Mesenchymal stem cell (in vitro differentiated cells and primary cell): ENCODE results near the gene FARP2.

ENCODE experiments used
- DNase-seq: peaks from one replicate; pipeline ENCODE4 v3.0.0-alpha.2; 2013
- H2AFZ ChIP-seq: one replicate; pipeline ENCODE4 v1.6.1; 2013; ENCODE audit warnings: low read depth, mild to moderate bottlenecking, control low read depth, inconsistent platforms, low read length, moderate library complexity
- H2AK5ac ChIP-seq: 2 replicates; pipeline ENCODE4 v1.6.1; 2013; ENCODE audit warnings: low read length, moderate library complexity, mild to moderate bottlenecking, inconsistent platforms; ENCODE audit not compliant: severe bottlenecking
- H2BK120ac ChIP-seq: one replicate; pipeline ENCODE4 v1.6.1; 2013; ENCODE audit warnings: low read depth, mild to moderate bottlenecking, inconsistent platforms, low read length, moderate library complexity
- H2BK12ac ChIP-seq, 2 experiments: one replicate each; pipeline ENCODE4 v1.6.1; 2013; ENCODE audit warnings: inconsistent platforms in 2 of 2, low read length in 2 of 2, mild to moderate bottlenecking in 2 of 2, moderate library complexity in 2 of 2, control low read depth in 1 of 2
- H2BK15ac ChIP-seq: one replicate; pipeline ENCODE4 v1.6.1; 2013; ENCODE audit warnings: mild to moderate bottlenecking, low read depth, inconsistent platforms; ENCODE audit not compliant: poor library complexity, severe bottlenecking
- H2BK5ac ChIP-seq: 2 replicates; pipeline ENCODE4 v1.6.1; 2013; ENCODE audit warnings: low read depth, mild to moderate bottlenecking, low read length, control low read depth, inconsistent platforms; ENCODE audit not compliant: poor library complexity, severe bottlenecking
- H3K14ac ChIP-seq, 2 experiments: one replicate each; pipeline ENCODE4 v1.6.1; 2013; ENCODE audit warnings: inconsistent platforms in 2 of 2, low read length in 2 of 2, control low read depth in 1 of 2, mild to moderate bottlenecking in 1 of 2, moderate library complexity in 1 of 2
- H3K18ac ChIP-seq, 2 experiments: one replicate each; pipeline ENCODE4 v1.6.1; 2013; ENCODE audit warnings: inconsistent platforms in 2 of 2, low read length in 2 of 2, control low read depth in 1 of 2, low read depth in 1 of 2, mild to moderate bottlenecking in 1 of 2
- H3K23ac ChIP-seq, 2 experiments: one replicate each; pipeline ENCODE4 v1.6.1; 2013; ENCODE audit warnings: inconsistent platforms in 2 of 2, low read length in 2 of 2, mild to moderate bottlenecking in 2 of 2, moderate library complexity in 2 of 2, control low read depth in 1 of 2
- H3K27ac ChIP-seq: 2 replicates; pipeline ENCODE4 v1.5.1; 2013; ENCODE audit warnings: mild to moderate bottlenecking, moderate library complexity, low read length, control low read depth, inconsistent platforms; ENCODE audit not compliant: poor library complexity, severe bottlenecking
- H3K27me3 ChIP-seq, 2 experiments: 2 replicates each; pipeline versions ENCODE4 v1.6.1 to v1.7.0; 2013; ENCODE audit warnings: low read length in 2 of 2, mild to moderate bottlenecking in 2 of 2, moderate library complexity in 2 of 2, control low read depth in 1 of 2, inconsistent platforms in 1 of 2; ENCODE audit not compliant: control insufficient read depth in 1 of 2, insufficient read depth in 1 of 2
- H3K36me3 ChIP-seq, 2 experiments: 2 replicates each; pipeline versions ENCODE4 v1.6.1 to v1.7.0; 2013; ENCODE audit warnings: low read length in 2 of 2, control low read depth in 1 of 2, inconsistent platforms in 1 of 2, low read depth in 1 of 2, mild to moderate bottlenecking in 1 of 2; ENCODE audit not compliant: insufficient read depth in 2 of 2, control insufficient read depth in 1 of 2
- H3K4ac ChIP-seq, 2 experiments: one replicate each; pipeline ENCODE4 v1.6.1; 2013; ENCODE audit warnings: inconsistent platforms in 2 of 2, low read length in 2 of 2, mild to moderate bottlenecking in 2 of 2, moderate library complexity in 2 of 2, control low read depth in 1 of 2, low read depth in 1 of 2
- H3K4me1 ChIP-seq: 2 replicates; pipeline ENCODE4 v1.6.1; 2013; ENCODE audit warnings: low read depth, low read length, control low read depth; ENCODE audit not compliant: control insufficient read depth, insufficient read depth
- H3K4me2 ChIP-seq: 2 replicates; pipeline ENCODE4 v1.6.1; 2013; ENCODE audit warnings: low read length, mild to moderate bottlenecking, inconsistent platforms; ENCODE audit not compliant: poor library complexity, severe bottlenecking
- H3K4me3 ChIP-seq, 2 experiments: 2 replicates each; pipeline versions ENCODE4 v1.5.1 to v1.7.0; 2013; ENCODE audit warnings: low read length in 2 of 2, mild to moderate bottlenecking in 2 of 2, control low read depth in 1 of 2, low read depth in 1 of 2; ENCODE audit not compliant: insufficient read depth in 1 of 2
- H3K79me1 ChIP-seq: replicated peaks from 2 replicates; pipeline ENCODE4 v1.6.1; 2013; ENCODE audit warnings: mild to moderate bottlenecking, control low read depth, low read length, inconsistent platforms; ENCODE audit not compliant: poor library complexity, severe bottlenecking
- H3K9ac ChIP-seq: 2 replicates; pipeline ENCODE4 v1.7.0; 2013; ENCODE audit warnings: mild to moderate bottlenecking, low read length, moderate library complexity
- H3K9me3 ChIP-seq: 2 replicates; pipeline ENCODE4 v1.7.0; 2013; ENCODE audit warnings: mild to moderate bottlenecking, low read length; ENCODE audit not compliant: control insufficient read depth
- H4K8ac ChIP-seq: one replicate; pipeline ENCODE4 v1.6.1; 2013; ENCODE audit warnings: inconsistent platforms, mild to moderate bottlenecking, low read length, moderate library complexity
- H4K91ac ChIP-seq: one replicate; pipeline ENCODE4 v1.6.1; 2013; ENCODE audit warnings: mild to moderate bottlenecking, low read length, inconsistent platforms
- WGBS: methylation state at CpG from one replicate; pipeline ENCODE4 v1.1.7; 2013; ENCODE audit warnings: mixed read lengths; 5-methylcytosine and 5-hydroxymethylcytosine counted together

Gene FARP2

DNA sequence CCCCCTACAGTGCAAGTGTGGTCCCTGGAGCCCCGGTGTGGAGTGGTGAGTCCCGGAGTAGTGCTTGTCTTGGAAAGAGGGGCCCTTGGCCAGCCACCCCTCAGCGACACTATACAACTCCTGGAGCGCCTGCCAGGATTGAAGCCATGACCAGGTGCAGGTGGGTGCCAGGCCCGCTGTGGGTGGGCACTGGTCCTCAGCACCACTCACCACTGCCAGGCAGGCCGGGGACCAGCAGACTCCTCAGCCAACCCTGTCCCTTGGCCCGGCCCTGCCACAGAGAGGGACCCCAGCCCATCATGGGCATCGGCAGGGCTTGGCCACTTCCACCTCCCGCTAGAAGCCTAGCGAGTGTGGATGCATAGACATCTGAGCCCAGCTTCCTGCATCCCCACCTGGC is 110.1 kb downstream of the FARP2 start:
- H3K9ac ChIP-seq: no peak overlapping the region
- DNase-seq: no peak
- no peak overlapping the region for H3K27ac ChIP-seq
- peaks cover 3% of the 10 kb centered on the region for H3K4me1 ChIP-seq
- H2AFZ ChIP-seq: no peak overlapping the region
- no peaks in the 10 kb centered on the region for H3K9me3 ChIP-seq
- no peak overlapping the region for H2AK5ac ChIP-seq
- H2BK5ac ChIP-seq: no peak overlapping the region
- H3K18ac ChIP-seq: no peak overlapping the region
- 94% methylated on average over 10 of the region's 10 CpGs for whole genome bisulfite sequencing
- H2BK120ac ChIP-seq: no peak overlapping the region
- H2BK15ac ChIP-seq: no peak overlapping the region
- H3K14ac ChIP-seq: no peak overlapping the region
- H3K23ac ChIP-seq: no peak overlapping the region
- no peak overlapping the region for H4K91ac ChIP-seq
- no peaks in the 10 kb centered on the region for H3K79me1 ChIP-seq
- H3K4me2 ChIP-seq: no peak overlapping the region
- no peak overlapping the region for H4K8ac ChIP-seq
- no peaks in the 10 kb centered on the region for H3K27me3 ChIP-seq
- no peak overlapping the region for H3K4ac ChIP-seq
- no peak overlapping the region for H3K4me3 ChIP-seq
- no peak overlapping the region for H2BK12ac ChIP-seq
- H3K36me3 ChIP-seq: peaks cover 15 to 21% of the 10 kb centered on the region in 2 experiments

- H2BK15ac ChIP-seq: no peak overlapping the region
- no peak overlapping the region for H4K91ac ChIP-seq
- H2BK12ac ChIP-seq: no peak overlapping the region
- H3K23ac ChIP-seq: no peak overlapping the region
- no peak overlapping the region for H4K8ac ChIP-seq
- peaks cover 6 to 14% of the 10 kb centered on the region in 2 experiments for H3K27me3 ChIP-seq
- H3K27ac ChIP-seq: no peak overlapping the region
- peaks cover 4% of the 10 kb centered on the region for H3K79me1 ChIP-seq
- no peak overlapping the region for H2AFZ ChIP-seq
- H3K9ac ChIP-seq: no peak overlapping the region
- peak overlapping the region in 1 of 2 experiments; percentile 66 for H3K14ac ChIP-seq
- no peaks in the 10 kb centered on the region for H3K4me1 ChIP-seq
- H3K4ac ChIP-seq: no peak overlapping the region
- WGBS: 96% methylated on average over 22 of the region's 23 CpGs
- DNase-seq: no peak
- H2AK5ac ChIP-seq: no peak overlapping the region
- peaks cover 15 to 21% of the 10 kb centered on the region in 2 experiments for H3K36me3 ChIP-seq
- H2BK5ac ChIP-seq: no peak overlapping the region
- H3K18ac ChIP-seq: no peak overlapping the region
- H2BK120ac ChIP-seq: no peak overlapping the region
- H3K4me3 ChIP-seq: peak overlapping the region in 1 of 2 experiments; percentile 15
- no peak overlapping the region for H3K4me2 ChIP-seq
- no peaks in the 10 kb centered on the region for H3K9me3 ChIP-seq
Measured at GRCh38 chr2:241467777-241468475, 111.8 kb downstream of the FARP2 start.

GRCh38 chr2:241468476-241468781 is 112.3 kb downstream of the FARP2 start:
- H3K9me3 ChIP-seq: no peaks in the 10 kb centered on the region
- H2BK15ac ChIP-seq: no peak overlapping the region
- H3K9ac ChIP-seq: no peak overlapping the region
- peaks cover 8 to 19% of the 10 kb centered on the region in 2 experiments for H3K27me3 ChIP-seq
- no peak overlapping the region for H2BK5ac ChIP-seq
- no peak overlapping the region for H3K23ac ChIP-seq
- WGBS: 82% methylated on average over 2 of the region's 2 CpGs
- H3K79me1 ChIP-seq: peaks cover 7% of the 10 kb centered on the region
- H3K18ac ChIP-seq: no peak overlapping the region
- peaks cover 11 to 16% of the 10 kb centered on the region in 2 experiments for H3K36me3 ChIP-seq
- no peak overlapping the region for H3K27ac ChIP-seq
- H3K4me1 ChIP-seq: no peaks in the 10 kb centered on the region
- H2AK5ac ChIP-seq: no peak overlapping the region
- DNase-seq: no peak
- no peak overlapping the region for H3K4ac ChIP-seq
- no peak overlapping the region for H4K8ac ChIP-seq
- no peak overlapping the region for H2AFZ ChIP-seq
- no peak overlapping the region for H4K91ac ChIP-seq
- H2BK120ac ChIP-seq: no peak overlapping the region
- H3K14ac ChIP-seq: peak overlapping the region in 1 of 2 experiments; percentile 66
- H2BK12ac ChIP-seq: no peak overlapping the region
- no peak overlapping the region for H3K4me2 ChIP-seq
- no peak overlapping the region for H3K4me3 ChIP-seq

DNA sequence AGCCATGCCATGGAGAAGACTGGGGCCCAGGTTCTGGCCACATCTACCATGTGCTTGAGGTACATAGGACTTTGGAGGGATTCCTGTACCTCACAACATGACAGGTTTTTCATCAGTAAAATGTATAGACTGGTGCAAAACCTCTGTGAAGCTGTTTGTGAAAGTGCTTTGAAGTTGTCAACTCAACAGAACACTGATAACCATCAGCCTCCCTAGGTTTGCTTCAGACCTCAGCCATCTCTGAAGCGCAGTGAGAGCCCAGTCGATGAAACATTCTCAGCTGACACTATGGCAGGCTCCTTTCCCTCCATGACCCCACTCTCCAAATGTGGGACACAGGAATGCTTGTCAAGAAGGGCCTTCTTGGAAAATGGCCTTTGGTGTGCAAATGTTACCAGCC is 113.7 kb downstream of the FARP2 start:
- Histone ChIP-seq H3K4me1 (no peaks in the 10 kb centered on the region), H4K91ac (no peak overlapping the region), H2BK120ac (no peak overlapping the region), H2BK5ac (no peak overlapping the region), H3K36me3 (peaks cover 6 to 11% of the 10 kb centered on the region in 2 experiments), H3K4me2 (no peak overlapping the region), H4K8ac (no peak overlapping the region), H3K23ac (no peak overlapping the region), H3K27me3 (peaks cover 8 to 19% of the 10 kb centered on the region in 2 experiments), H3K79me1 (peaks cover 7% of the 10 kb centered on the region), H3K9ac (no peak overlapping the region), H3K14ac (no peak overlapping the region), H2AK5ac (no peak overlapping the region), H2BK15ac (no peak overlapping the region), H3K4me3 (no peak overlapping the region), H2AFZ (no peak overlapping the region), H2BK12ac (no peak overlapping the region), H3K18ac (no peak overlapping the region), H3K4ac (no peak overlapping the region), H3K27ac (no peak overlapping the region), H3K9me3 (no peaks in the 10 kb centered on the region)
- no peak for DNase-seq
- 95% methylated on average over 2 of the region's 2 CpGs for WGBS
